ENCODE measurements around the gene GPHN.

GRCh38 chr14:66979101-66979974 lies 471.4 kb downstream of the GPHN start:
- TF ChIP-seq, protein P1, sequence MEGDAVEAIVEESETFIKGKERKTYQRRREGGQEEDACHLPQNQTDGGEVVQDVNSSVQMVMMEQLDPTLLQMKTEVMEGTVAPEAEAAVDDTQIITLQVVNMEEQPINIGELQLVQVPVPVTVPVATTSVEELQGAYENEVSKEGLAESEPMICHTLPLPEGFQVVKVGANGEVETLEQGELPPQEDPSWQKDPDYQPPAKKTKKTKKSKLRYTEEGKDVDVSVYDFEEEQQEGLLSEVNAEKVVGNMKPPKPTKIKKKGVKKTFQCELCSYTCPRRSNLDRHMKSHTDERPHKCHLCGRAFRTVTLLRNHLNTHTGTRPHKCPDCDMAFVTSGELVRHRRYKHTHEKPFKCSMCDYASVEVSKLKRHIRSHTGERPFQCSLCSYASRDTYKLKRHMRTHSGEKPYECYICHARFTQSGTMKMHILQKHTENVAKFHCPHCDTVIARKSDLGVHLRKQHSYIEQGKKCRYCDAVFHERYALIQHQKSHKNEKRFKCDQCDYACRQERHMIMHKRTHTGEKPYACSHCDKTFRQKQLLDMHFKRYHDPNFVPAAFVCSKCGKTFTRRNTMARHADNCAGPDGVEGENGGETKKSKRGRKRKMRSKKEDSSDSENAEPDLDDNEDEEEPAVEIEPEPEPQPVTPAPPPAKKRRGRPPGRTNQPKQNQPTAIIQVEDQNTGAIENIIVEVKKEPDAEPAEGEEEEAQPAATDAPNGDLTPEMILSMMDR (IDR thresholded peaks at IDR 0.05; ENCODE audit: low read depth, low read length), result no peak
- TF ChIP-seq POLR2A (IDR thresholded peaks at IDR 0.05; ENCODE audit: extremely low read depth, insufficient read length), result no peak
